HCT116 (cell line): ENCODE data around the gene ALDH7A1. TPM values are rescaled to one million over a fixed set of nuclear protein-coding genes. Genes with fewer than 3 reads are reported as not detected.

Experiments
- ATAC-seq: fragments of 200-7000 bp; cut with Tn5 transposase; 2 replicates; pipeline ENCODE4 v1.9.1; 2020; ENCODE audit warnings: mild to moderate bottlenecking, moderate library complexity
- BruUV-seq: library from RNA; stranded (reverse); fragments of 400-500 nt; replicated peaks from 2 replicates; lab custom pipeline; 2021; lab: Mats Ljungman, UMichigan
- CTCF ChIA-PET: fragments of 300-600 bp; sonication (Branson Sonifier 250); formaldehyde crosslinking; loops from one replicate; lab custom pipeline; 2021; ENCODE audit warnings: antibody characterized with exemption; lab: Charles Lee
- POLR2A ChIA-PET: fragments of 300-600, 350-600 bp; sonication (Branson Sonifier 250); formaldehyde crosslinking; loops from one replicate; lab custom pipeline; 2021; ENCODE audit warnings: antibody characterized with exemption; lab: Charles Lee
- RAD21 ChIA-PET, 2 experiments: fragments of 300-600 bp; sonication (Branson Sonifier 250); formaldehyde crosslinking; loops; one replicate each; lab custom pipeline; 2023; ENCODE audit warnings: low total read pairs in 2 of 2; ENCODE audit not compliant: uncharacterized antibody in 2 of 2, unreplicated experiment in 2 of 2, low non-redundant PET in 1 of 2; lab: Charles Lee
- DNase-seq: peaks from one replicate; pipeline ENCODE4 v3.0.0-alpha.2; 2010; ENCODE audit warnings: low read depth, low spot score
- H2AFZ ChIP-seq: fragments of 200-600 bp; shearing (Covaris generic), sonication (generic); 2 replicates; pipeline ENCODE4 v1.6.1; 2017; ENCODE audit warnings: low read depth, mixed run types, mixed read lengths, antibody characterized with exemption, low read length; ENCODE audit not compliant: poor library complexity, severe bottlenecking
- H3K27ac ChIP-seq: 2 replicates; pipeline ENCODE4 v1.5.1; 2012; ENCODE audit warnings: low read depth, low read length
- H3K27me3 ChIP-seq: fragments of 200-600 bp; sonication (generic); 2 replicates; pipeline ENCODE4 v1.6.1; 2016; ENCODE audit warnings: mixed run types, low read length, mixed read lengths; ENCODE audit not compliant: insufficient read depth
- H3K36me3 ChIP-seq, 2 experiments: fragments of 200-500 bp in 1 of 2; fragments of 200-600 bp in 1 of 2; sonication (Bioruptor generic) in 1 of 2; sonication (generic) in 1 of 2; 2 replicates each; pipeline versions ENCODE4 v1.5.1 to v1.6.1; 2014 to 2016; ENCODE audit warnings: low read length in 2 of 2, inconsistent platforms in 1 of 2, mixed read lengths in 1 of 2, mixed run types in 1 of 2; ENCODE audit not compliant: insufficient read depth in 2 of 2, control insufficient read depth in 1 of 2
- H3K4me1 ChIP-seq, 2 experiments: fragments of 200-600 bp in 1 of 2; sonication (generic) in 1 of 2; 2 replicates each; pipeline versions ENCODE4 v1.5.1 to v1.6.1; 2012 to 2017; ENCODE audit warnings: low read length in 2 of 2, inconsistent platforms in 1 of 2, mild to moderate bottlenecking in 1 of 2, mixed read lengths in 1 of 2, mixed run types in 1 of 2, moderate library complexity in 1 of 2; ENCODE audit not compliant: insufficient read depth in 2 of 2, control insufficient read depth in 1 of 2
- H3K4me2 ChIP-seq: fragments of 200-600 bp; sonication (generic); 2 replicates; pipeline ENCODE4 v1.6.1; 2017; ENCODE audit warnings: mixed run types, low read length, mixed read lengths
- H3K4me3 ChIP-seq, 2 experiments: fragments of 200-600 bp in 1 of 2; sonication (generic) in 1 of 2; replicated peaks in 1 of 2; 2 replicates each; pipeline ENCODE4 v1.5.1; 2011 to 2016; ENCODE audit warnings: low read length in 2 of 2, control low read depth in 1 of 2, low read depth in 1 of 2, mild to moderate bottlenecking in 1 of 2, mixed read lengths in 1 of 2, mixed run types in 1 of 2
- H3K79me2 ChIP-seq: fragments of 200-600 bp; sonication (generic); 2 replicates; pipeline ENCODE4 v1.6.1; 2017; ENCODE audit warnings: mild to moderate bottlenecking, mixed run types, low read length, moderate library complexity, mixed read lengths; ENCODE audit not compliant: insufficient read depth
- H3K9ac ChIP-seq: fragments of 200-600 bp; sonication (generic); 2 replicates; pipeline ENCODE4 v1.6.1; 2016; ENCODE audit warnings: low read length, mixed read lengths
- H3K9me2 ChIP-seq: fragments of 200-600 bp; sonication (generic), shearing (Covaris generic); 2 replicates; pipeline ENCODE4 v1.6.1; 2017; ENCODE audit warnings: mixed run types, mild to moderate bottlenecking, moderate library complexity; ENCODE audit not compliant: insufficient read depth
- H3K9me3 ChIP-seq, 2 experiments: fragments of 200-500 bp in 1 of 2; fragments of 200-600 bp in 1 of 2; sonication (Bioruptor generic) in 1 of 2; sonication (generic) in 1 of 2; 2 replicates each; pipeline ENCODE4 v1.6.1; 2014 to 2017; ENCODE audit warnings: low read length in 2 of 2, mixed read lengths in 2 of 2, inconsistent platforms in 1 of 2, low read depth in 1 of 2, mild to moderate bottlenecking in 1 of 2, mixed run types in 1 of 2, moderate library complexity in 1 of 2; ENCODE audit not compliant: control insufficient read depth in 1 of 2, insufficient read depth in 1 of 2
- H4K20me1 ChIP-seq: fragments of 200-600 bp; sonication (generic), shearing (Covaris generic); 2 replicates; pipeline ENCODE4 v1.6.1; 2017; ENCODE audit warnings: mixed run types, mild to moderate bottlenecking, moderate library complexity; ENCODE audit not compliant: insufficient read depth
- CEBPB ChIP-seq: IDR thresholded peaks from 2 replicates; pipeline ENCODE4 v1.6.1; 2012; ENCODE audit warnings: low read depth
- EGR1 ChIP-seq: IDR thresholded peaks from 2 replicates; pipeline ENCODE4 v1.6.1; 2012; ENCODE audit warnings: low read depth
- ELF1 ChIP-seq: IDR thresholded peaks from 2 replicates; pipeline ENCODE4 v1.6.1; 2012; ENCODE audit warnings: low read depth, borderline replicate concordance
- EZH2 ChIP-seq: fragments of 200-600 bp; sonication (generic); IDR thresholded peaks from 2 replicates; pipeline ENCODE4 v1.6.1; 2017; ENCODE audit warnings: antibody characterized with exemption, mixed run types
- FOSL1 ChIP-seq: IDR thresholded peaks from 2 replicates; pipeline ENCODE4 v1.6.1; 2012; ENCODE audit warnings: low read depth
- JUND ChIP-seq: IDR thresholded peaks from 2 replicates; pipeline ENCODE4 v1.6.1; 2012
- RAD21 ChIP-seq: IDR thresholded peaks from 2 replicates; pipeline ENCODE4 v1.6.1; 2012; ENCODE audit warnings: low read depth, mild to moderate bottlenecking
- SIN3A ChIP-seq: IDR thresholded peaks from 2 replicates; pipeline ENCODE4 v1.6.1; 2012; ENCODE audit warnings: low read depth
- SP1 ChIP-seq: IDR thresholded peaks from 2 replicates; pipeline ENCODE4 v1.6.1; 2012; ENCODE audit warnings: low read depth
- SRF ChIP-seq: IDR thresholded peaks from 2 replicates; pipeline ENCODE4 v1.6.1; 2012; ENCODE audit warnings: low read depth
- ZFX ChIP-seq: fragments of 450-650 bp; IDR thresholded peaks from 2 replicates; pipeline ENCODE4 v1.6.1; 2017
- intact Hi-C: fragments of 100-400 bp; cut with micrococcal nuclease; formaldehyde crosslinking; loops from 2 replicates; pipeline ENCODE4 v1.10.0; 2022
- total RNA-seq: library from RNA; stranded (reverse); gene quantifications from one replicate; pipeline ENCODE4 v1.2.1, GENCODE V29; 2021; ENCODE audit not compliant: unreplicated experiment
- TF ChIP-seq, protein P1 (sequence below), 3 experiments: fragments of 200-600 bp in 1 of 3; sonication (generic) in 1 of 3; IDR thresholded peaks in 2 of 3; conservative IDR thresholded peaks in 1 of 3; 2 replicates each; pipeline ENCODE4 v1.5.1; 2012 to 2017; ENCODE audit warnings: low read depth in 2 of 3, low read length in 2 of 3, antibody characterized with exemption in 1 of 3, borderline replicate concordance in 1 of 3, control low read depth in 1 of 3, mild to moderate bottlenecking in 1 of 3, mixed read lengths in 1 of 3, mixed run types in 1 of 3, moderate library complexity in 1 of 3; ENCODE audit not compliant: insufficient read depth in 1 of 3
- TF ChIP-seq, protein P2 (sequence below): IDR thresholded peaks from 2 replicates; pipeline ENCODE4 v1.6.1; 2011; ENCODE audit warnings: mild to moderate bottlenecking, low read length, moderate library complexity; ENCODE audit not compliant: insufficient replicate concordance; ENCODE audit errors: extremely low read depth

ALDH7A1 gene
- total RNA-seq, 1 experiment from 2014 or later: 93.2 TPM

DNA sequence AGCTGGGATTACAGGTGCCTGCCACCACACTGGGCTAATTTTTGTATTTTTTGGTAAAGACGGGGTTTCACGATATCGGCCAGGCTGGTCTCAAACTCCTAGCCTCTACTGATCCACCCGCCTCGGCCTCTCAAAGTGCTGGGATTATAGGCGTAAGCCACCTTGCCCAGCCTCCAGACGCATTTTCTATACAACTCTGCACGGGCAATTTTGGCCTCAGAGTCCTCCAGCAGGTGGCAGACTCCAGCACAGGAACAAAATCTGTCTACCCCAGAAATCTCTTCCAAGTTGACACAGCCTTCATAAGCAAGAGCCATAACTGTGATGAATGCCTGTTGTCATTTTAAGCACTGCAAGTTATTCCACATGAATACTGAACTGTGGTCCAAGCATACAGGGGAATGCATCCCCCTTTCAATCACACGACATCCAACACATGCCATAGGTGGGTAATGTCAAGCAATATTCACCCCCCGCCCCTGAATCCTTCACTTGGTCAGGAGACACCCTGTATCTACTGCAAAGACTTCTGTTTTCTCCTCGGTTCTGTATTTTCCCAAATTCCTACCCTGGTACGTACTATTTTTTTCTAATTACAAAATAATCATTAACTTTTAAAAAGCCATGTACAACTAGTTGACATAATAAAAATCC lies 50.8 kb downstream of the ALDH7A1 start:
- DNase-seq: peak; percentile 19
- no peak overlapping the region for H3K4me3 ChIP-seq
- no peaks in the 10 kb centered on the region for H3K79me2 ChIP-seq
- TF ChIP-seq RAD21 (peak; percentile 56), JUND (no peak)
- TF ChIP-seq, protein P1, sequence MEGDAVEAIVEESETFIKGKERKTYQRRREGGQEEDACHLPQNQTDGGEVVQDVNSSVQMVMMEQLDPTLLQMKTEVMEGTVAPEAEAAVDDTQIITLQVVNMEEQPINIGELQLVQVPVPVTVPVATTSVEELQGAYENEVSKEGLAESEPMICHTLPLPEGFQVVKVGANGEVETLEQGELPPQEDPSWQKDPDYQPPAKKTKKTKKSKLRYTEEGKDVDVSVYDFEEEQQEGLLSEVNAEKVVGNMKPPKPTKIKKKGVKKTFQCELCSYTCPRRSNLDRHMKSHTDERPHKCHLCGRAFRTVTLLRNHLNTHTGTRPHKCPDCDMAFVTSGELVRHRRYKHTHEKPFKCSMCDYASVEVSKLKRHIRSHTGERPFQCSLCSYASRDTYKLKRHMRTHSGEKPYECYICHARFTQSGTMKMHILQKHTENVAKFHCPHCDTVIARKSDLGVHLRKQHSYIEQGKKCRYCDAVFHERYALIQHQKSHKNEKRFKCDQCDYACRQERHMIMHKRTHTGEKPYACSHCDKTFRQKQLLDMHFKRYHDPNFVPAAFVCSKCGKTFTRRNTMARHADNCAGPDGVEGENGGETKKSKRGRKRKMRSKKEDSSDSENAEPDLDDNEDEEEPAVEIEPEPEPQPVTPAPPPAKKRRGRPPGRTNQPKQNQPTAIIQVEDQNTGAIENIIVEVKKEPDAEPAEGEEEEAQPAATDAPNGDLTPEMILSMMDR (IDR thresholded peaks at IDR 0.05 in 2 of 3, conservative IDR thresholded peaks at IDR 0.05 in 1 of 3; ENCODE audit: borderline replicate concordance in 1 of 3, insufficient read depth in 1 of 3, low read depth in 2 of 3, low read length in 2 of 3): peak; percentile 63 to 76 (median 68); a peak in 5 of 6 replicates
- peaks cover 0 to 10% of the 10 kb centered on the region in 2 experiments; a peak in 1 of 4 replicates for H3K36me3 ChIP-seq
- H3K4me1 ChIP-seq: no peaks in the 10 kb centered on the region
- intact Hi-C loops: loop anchor here (1.0 to 5.0 kb wide), 3 partner anchors 51 to 948 kb away; partner anchors contain the start of gene ALDH7A1
- no peaks in the 10 kb centered on the region for H3K9me2 ChIP-seq
- RAD21 ChIA-PET: no interaction called here
- ATAC-seq: peak; percentile 79
- no peak overlapping the region for H2AFZ ChIP-seq
- no peaks in the 10 kb centered on the region for H4K20me1 ChIP-seq
- no TSS peak for BruUV-seq
- H3K9ac ChIP-seq: no peak overlapping the region
- POLR2A ChIA-PET: no interaction called here
- CTCF ChIA-PET: interaction anchor here (0.7 kb wide), 1 partner anchor 204 kb away, joined by 3 read pairs; no protein-coding TSS in a partner anchor
- no peak overlapping the region for H3K4me2 ChIP-seq
- no peaks in the 10 kb centered on the region for H3K27me3 ChIP-seq
- no peak overlapping the region for H3K27ac ChIP-seq
- no peaks in the 10 kb centered on the region for H3K9me3 ChIP-seq

DNA sequence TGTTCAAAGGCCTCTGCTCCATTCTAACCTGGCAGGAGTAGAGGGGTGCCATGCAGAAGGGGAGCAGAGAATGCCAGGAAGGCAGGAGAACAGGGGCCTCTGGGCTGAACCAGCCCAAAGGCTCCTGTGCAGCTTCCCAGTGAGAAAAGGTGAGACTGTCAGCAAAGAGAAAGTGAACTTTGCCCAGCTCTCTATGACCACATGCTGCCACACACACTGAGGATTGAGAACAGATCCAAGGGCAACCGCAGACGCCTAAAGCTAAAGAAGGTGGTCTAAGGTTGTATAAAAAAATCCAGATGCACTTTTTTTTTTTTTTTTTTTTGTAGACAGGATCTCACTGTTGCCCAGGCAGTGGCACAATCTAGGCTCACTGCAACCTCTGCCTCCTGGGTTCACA lies 51.4 kb downstream of the ALDH7A1 start:
- H3K9ac ChIP-seq: no peak overlapping the region
- no peak overlapping the region for H2AFZ ChIP-seq
- H3K4me2 ChIP-seq: no peak overlapping the region
- H3K36me3 ChIP-seq: 0 out of 4 replicates have a peak, but pooled peaks cover 0 to 6% of the 10 kb centered on the region in 2 experiments
- no peaks in the 10 kb centered on the region for H3K79me2 ChIP-seq
- no peaks in the 10 kb centered on the region for H3K9me2 ChIP-seq
- ChIA-PET POLR2A (no interaction called here), CTCF (interaction anchor here (0.6 to 0.7 kb wide), 2 partner anchors 11 to 203 kb away, joined by 3 read pairs; no protein-coding TSS in a partner anchor), RAD21 (no interaction called here)
- DNase-seq (no peak), ATAC-seq (no peak)
- intact Hi-C loops: loop anchor here (1.0 to 5.0 kb wide), 3 partner anchors 51 to 949 kb away; partner anchors contain the start of gene ALDH7A1
- no peaks in the 10 kb centered on the region for H3K27me3 ChIP-seq
- no peak overlapping the region for H3K27ac ChIP-seq
- no peak overlapping the region for H3K4me3 ChIP-seq
- H3K4me1 ChIP-seq: peaks cover 0 to 4% of the 10 kb centered on the region in 2 experiments; a peak in 2 of 4 replicates
- H3K9me3 ChIP-seq: no peaks in the 10 kb centered on the region
- H4K20me1 ChIP-seq: no peaks in the 10 kb centered on the region
- TF ChIP-seq JUND: no peak
- no peak for TF ChIP-seq FOSL1
- no peak for TF ChIP-seq CEBPB
- TF ChIP-seq ZFX: no peak
- TF ChIP-seq SIN3A: no peak
- TF ChIP-seq EZH2: no peak
- TF ChIP-seq, protein P2, sequence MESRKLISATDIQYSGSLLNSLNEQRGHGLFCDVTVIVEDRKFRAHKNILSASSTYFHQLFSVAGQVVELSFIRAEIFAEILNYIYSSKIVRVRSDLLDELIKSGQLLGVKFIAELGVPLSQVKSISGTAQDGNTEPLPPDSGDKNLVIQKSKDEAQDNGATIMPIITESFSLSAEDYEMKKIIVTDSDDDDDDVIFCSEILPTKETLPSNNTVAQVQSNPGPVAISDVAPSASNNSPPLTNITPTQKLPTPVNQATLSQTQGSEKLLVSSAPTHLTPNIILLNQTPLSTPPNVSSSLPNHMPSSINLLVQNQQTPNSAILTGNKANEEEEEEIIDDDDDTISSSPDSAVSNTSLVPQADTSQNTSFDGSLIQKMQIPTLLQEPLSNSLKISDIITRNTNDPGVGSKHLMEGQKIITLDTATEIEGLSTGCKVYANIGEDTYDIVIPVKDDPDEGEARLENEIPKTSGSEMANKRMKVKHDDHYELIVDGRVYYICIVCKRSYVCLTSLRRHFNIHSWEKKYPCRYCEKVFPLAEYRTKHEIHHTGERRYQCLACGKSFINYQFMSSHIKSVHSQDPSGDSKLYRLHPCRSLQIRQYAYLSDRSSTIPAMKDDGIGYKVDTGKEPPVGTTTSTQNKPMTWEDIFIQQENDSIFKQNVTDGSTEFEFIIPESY: no peak
- TF ChIP-seq EGR1: no peak
- TF ChIP-seq SRF: no peak
- no peak for TF ChIP-seq SP1
- TF ChIP-seq RAD21: no peak
- no peak for TF ChIP-seq ELF1
- TSS peak; percentile 23 for BruUV-seq
